ENCODE results near the gene OR4C5.

DNA sequence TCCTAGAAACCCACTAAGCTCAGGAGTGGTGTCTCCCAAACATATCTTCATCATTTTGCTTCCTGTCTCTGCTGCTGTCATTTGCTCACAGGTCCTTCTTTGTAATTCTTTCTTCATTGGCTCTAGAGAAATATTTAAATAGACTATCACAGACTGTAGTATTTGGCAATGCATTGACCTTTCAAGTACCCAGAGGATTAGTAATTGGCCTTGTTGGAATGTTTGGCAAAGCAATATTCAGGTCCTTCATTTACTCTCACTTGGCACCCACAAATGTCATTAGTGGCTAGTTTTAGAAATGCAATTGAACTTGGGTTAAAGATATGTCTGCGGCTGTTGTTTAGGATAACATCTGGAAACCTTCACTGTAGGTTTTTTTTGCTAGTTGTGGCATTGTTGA lies 11.6 kb downstream of the OR4C5 start:
- TF ChIP-seq, protein P1, sequence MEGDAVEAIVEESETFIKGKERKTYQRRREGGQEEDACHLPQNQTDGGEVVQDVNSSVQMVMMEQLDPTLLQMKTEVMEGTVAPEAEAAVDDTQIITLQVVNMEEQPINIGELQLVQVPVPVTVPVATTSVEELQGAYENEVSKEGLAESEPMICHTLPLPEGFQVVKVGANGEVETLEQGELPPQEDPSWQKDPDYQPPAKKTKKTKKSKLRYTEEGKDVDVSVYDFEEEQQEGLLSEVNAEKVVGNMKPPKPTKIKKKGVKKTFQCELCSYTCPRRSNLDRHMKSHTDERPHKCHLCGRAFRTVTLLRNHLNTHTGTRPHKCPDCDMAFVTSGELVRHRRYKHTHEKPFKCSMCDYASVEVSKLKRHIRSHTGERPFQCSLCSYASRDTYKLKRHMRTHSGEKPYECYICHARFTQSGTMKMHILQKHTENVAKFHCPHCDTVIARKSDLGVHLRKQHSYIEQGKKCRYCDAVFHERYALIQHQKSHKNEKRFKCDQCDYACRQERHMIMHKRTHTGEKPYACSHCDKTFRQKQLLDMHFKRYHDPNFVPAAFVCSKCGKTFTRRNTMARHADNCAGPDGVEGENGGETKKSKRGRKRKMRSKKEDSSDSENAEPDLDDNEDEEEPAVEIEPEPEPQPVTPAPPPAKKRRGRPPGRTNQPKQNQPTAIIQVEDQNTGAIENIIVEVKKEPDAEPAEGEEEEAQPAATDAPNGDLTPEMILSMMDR (IDR thresholded peaks at IDR 0.05; ENCODE audit: poor library complexity, severe bottlenecking): no peak
- no peak for TF ChIP-seq EZH2 (IDR thresholded peaks at IDR 0.05; ENCODE audit: borderline replicate concordance, insufficient read depth, low read length, poor library complexity, severe bottlenecking)
- no peak for TF ChIP-seq POLR2AphosphoS5 (IDR thresholded peaks at IDR 0.05)
